ENCODE results near the gene CACNB3. TPM values are rescaled to one million over a fixed set of nuclear protein-coding genes. Genes with fewer than 3 reads are reported as not detected.

CACNB3 gene
- total RNA-seq, 1 donor from 2014 or later = 2.1 TPM

- no peaks in the 10 kb centered on the region for H3K4me1 Mint-ChIP-seq
- no peak overlapping the region for H3K27ac Mint-ChIP-seq
- no peaks in the 10 kb centered on the region for H3K36me3 Mint-ChIP-seq (ENCODE audit: low read depth)
- ChIA-PET POLR2A (no interaction called here), CTCF (no interaction called here)
- no peak for ATAC-seq (ENCODE audit: low read depth)
- no peak for DNase-seq
- TF ChIP-seq, protein P1, sequence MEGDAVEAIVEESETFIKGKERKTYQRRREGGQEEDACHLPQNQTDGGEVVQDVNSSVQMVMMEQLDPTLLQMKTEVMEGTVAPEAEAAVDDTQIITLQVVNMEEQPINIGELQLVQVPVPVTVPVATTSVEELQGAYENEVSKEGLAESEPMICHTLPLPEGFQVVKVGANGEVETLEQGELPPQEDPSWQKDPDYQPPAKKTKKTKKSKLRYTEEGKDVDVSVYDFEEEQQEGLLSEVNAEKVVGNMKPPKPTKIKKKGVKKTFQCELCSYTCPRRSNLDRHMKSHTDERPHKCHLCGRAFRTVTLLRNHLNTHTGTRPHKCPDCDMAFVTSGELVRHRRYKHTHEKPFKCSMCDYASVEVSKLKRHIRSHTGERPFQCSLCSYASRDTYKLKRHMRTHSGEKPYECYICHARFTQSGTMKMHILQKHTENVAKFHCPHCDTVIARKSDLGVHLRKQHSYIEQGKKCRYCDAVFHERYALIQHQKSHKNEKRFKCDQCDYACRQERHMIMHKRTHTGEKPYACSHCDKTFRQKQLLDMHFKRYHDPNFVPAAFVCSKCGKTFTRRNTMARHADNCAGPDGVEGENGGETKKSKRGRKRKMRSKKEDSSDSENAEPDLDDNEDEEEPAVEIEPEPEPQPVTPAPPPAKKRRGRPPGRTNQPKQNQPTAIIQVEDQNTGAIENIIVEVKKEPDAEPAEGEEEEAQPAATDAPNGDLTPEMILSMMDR (IDR thresholded peaks at IDR 0.05) = no peak
- intact Hi-C loops (cut with micrococcal nuclease) = no loop called here
- H3K9me3 Mint-ChIP-seq = no peaks in the 10 kb centered on the region
- no peak overlapping the region for H3K4me3 Mint-ChIP-seq
- peaks cover 9% of the 10 kb centered on the region for H3K27me3 Mint-ChIP-seq
Observed at GRCh38 chr12:48774516-48774915, 43.8 kb upstream of the CACNB3 start.

DNA sequence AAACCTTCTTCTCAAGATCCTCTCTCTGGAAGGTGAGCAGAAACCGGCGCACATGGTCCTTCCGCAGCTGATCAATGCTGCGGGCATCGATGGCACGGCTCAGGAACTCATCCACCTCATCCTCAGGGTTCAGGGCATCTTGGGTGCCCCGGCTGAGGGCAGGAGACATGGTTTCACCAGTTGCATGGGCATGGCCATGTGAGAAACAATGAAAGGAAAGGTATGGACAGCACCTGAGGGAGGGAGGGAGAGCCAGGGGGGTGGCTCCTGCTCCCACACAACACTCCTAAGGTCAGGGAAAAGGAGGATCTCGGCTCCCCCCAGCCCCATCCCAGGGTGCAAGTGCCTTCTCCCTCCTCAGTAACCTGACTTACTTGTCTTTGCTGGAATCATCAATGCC lies 43.0 kb upstream of the CACNB3 start:
- H3K4me1 Mint-ChIP-seq = peaks cover 2% of the 10 kb centered on the region
- H3K9me3 Mint-ChIP-seq = no peaks in the 10 kb centered on the region
- TF ChIP-seq, protein P1 (IDR thresholded peaks at IDR 0.05) = no peak
- no peaks in the 10 kb centered on the region for H3K36me3 Mint-ChIP-seq (ENCODE audit: low read depth)
- DNase-seq (no peak), ATAC-seq (ENCODE audit: low read depth) (no peak)
- CTCF ChIA-PET = no interaction called here
- POLR2A ChIA-PET = no interaction called here
- no peak overlapping the region for H3K27ac Mint-ChIP-seq
- H3K27me3 Mint-ChIP-seq = peaks cover 9% of the 10 kb centered on the region
- intact Hi-C loops (cut with micrococcal nuclease) = no loop called here
- H3K4me3 Mint-ChIP-seq = no peak overlapping the region

DNA sequence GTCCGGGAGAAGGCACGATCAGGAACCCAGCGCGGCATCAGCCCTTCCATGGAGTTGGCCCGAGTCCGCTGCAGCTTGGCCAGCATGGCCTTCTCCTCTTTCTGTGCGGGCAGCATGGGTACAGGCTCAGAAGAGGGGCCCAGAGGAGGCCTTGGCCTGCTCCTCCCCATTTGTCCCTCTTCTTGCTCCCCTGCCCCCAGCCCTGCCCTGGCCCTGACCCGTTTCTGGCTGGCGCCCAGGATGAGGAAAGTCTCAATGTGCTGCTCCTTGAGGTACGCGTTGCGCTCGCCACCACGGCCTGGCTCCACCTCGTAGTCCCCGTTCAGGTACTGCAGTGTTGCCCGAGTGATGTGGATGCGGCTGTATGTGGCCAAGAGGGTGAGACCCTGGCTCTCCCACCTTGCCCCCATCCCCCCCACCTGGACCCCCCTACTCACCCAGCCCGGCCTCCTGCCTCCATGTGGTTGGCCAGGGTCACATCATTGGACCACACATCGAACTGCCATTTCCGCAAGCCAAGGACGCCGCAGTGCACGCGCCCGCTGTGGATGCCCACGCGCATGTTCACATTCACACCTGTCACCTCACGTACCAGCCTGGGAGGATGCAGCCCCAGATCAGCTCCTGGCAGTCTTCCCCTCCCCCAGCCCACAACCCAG lies 42.2 kb upstream of the CACNB3 start:
- no peaks in the 10 kb centered on the region for H3K36me3 Mint-ChIP-seq (ENCODE audit: low read depth)
- CTCF ChIA-PET = no interaction called here

GRCh38 chr12:48776956-48777355 lies 41.3 kb upstream of the CACNB3 start:
- Mint-ChIP-seq H3K27me3 (peaks cover 4% of the 10 kb centered on the region), H3K36me3 (ENCODE audit: low read depth) (no peaks in the 10 kb centered on the region), H3K27ac (no peak overlapping the region), H3K9me3 (no peaks in the 10 kb centered on the region), H3K4me3 (no peak overlapping the region), H3K4me1 (peaks cover 2% of the 10 kb centered on the region)
- ATAC-seq (ENCODE audit: low read depth) (no peak), DNase-seq (no peak)
- TF ChIP-seq, protein P1 (IDR thresholded peaks at IDR 0.05) = no peak
- CTCF ChIA-PET = no interaction called here
- POLR2A ChIA-PET = no interaction called here
- intact Hi-C loops (cut with micrococcal nuclease) = no loop called here

More for the DNA sequence above, 42.2 kb upstream of the CACNB3 start:
- ATAC-seq (ENCODE audit: low read depth) (no peak), DNase-seq (no peak)
- H3K9me3 Mint-ChIP-seq = no peaks in the 10 kb centered on the region
- POLR2A ChIA-PET = no interaction called here
- no peak overlapping the region for H3K27ac Mint-ChIP-seq
- TF ChIP-seq, protein P1 (IDR thresholded peaks at IDR 0.05) = no peak
- H3K4me3 Mint-ChIP-seq = no peak overlapping the region
- peaks cover 2% of the 10 kb centered on the region for H3K4me1 Mint-ChIP-seq
- intact Hi-C loops (cut with micrococcal nuclease) = no loop called here
- H3K27me3 Mint-ChIP-seq = peaks cover 4% of the 10 kb centered on the region

DNA sequence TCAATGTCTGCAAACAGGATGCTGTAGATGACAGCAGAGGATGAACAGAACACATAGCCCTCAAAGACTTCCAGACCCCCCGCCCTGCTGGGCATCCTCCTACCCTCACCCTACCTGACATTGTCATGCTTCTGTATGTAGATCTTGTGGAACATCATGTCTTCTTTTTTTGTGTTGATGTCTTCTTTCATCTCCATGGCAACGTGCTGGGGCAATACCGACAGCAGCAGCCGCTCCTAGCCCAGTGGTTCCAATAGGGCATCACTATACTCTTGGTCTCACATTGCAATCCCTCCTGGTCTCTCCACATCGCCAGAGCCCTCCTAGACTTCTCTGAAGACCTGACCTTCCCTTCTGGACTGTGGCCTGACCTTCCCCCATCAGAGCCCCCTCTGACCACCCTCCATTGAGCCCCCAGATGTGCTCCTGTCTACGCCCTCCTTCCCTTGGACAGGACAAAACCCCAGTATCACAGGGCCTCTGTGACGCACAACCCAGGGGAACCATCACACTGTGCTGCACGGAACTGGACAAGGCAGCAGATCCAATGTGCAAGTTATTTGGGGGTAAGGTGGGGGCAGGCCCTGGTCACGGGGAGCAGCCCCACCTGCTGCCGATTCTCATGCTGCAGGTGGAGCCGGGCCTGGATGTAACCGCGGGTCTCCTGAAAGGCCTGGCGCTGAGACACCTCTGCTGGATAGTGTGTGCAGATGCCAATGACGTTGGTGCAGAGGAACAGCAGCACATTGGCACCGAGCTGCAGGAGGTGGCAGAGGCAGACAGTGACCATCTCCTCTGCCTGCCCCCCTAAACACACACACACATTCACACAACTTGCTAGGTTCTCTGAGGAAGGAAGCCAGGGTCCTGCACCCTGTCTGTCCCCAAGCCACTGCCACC lies 40.5 kb upstream of the CACNB3 start:
- intact Hi-C loops (cut with micrococcal nuclease) = no loop called here
- H3K4me3 Mint-ChIP-seq = no peak overlapping the region
- H3K9me3 Mint-ChIP-seq = no peaks in the 10 kb centered on the region
- TF ChIP-seq, protein P1 (IDR thresholded peaks at IDR 0.05) = no peak
- ChIA-PET CTCF (no interaction called here), POLR2A (no interaction called here)
- H3K27ac Mint-ChIP-seq = no peak overlapping the region
- ATAC-seq (ENCODE audit: low read depth) (no peak), DNase-seq (no peak)
- H3K4me1 Mint-ChIP-seq = peaks cover 2% of the 10 kb centered on the region
- peaks cover 4% of the 10 kb centered on the region for H3K27me3 Mint-ChIP-seq
- H3K36me3 Mint-ChIP-seq (ENCODE audit: low read depth) = no peaks in the 10 kb centered on the region

All from activated B cell treated with CpG ODN at 0.5 μM for 24 hours (primary cell).